ENCODE data around the gene CFAP100.

DNA sequence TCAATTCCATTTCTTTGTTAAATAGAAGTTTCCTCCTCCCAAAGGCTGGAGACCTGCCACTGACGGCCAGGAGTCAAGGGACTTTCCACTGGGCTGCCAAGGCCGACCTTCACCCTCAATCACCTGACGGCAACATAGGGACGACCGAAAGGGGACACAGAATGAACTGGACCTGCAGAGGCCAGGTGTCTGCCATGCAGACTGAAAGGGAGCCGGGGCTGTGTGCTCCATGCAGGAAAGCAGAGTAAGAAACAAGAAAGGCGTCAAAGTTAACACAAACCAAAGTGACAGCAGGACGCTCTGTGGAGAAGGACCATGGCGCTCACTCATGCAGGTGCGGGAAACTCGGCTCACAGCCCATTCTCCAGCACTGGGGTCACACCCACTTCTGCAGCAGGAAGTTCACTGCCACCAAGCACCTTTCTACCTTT lies 54.9 kb downstream of the CFAP100 start:
- TF ChIP-seq GATA2 (IDR thresholded peaks at IDR 0.05; ENCODE audit: low read depth, low read length) = no peak
- no peak for TF ChIP-seq GATA3 (IDR thresholded peaks at IDR 0.05; ENCODE audit: low read depth, low read length)
